Stimulated activated CD4-positive, alpha-beta T cell treated with anti-CD3 and anti-CD28 coated beads, Interleukin-12 subunit alpha, Interleukin-12 subunit beta, amount 100 ng/mL, for 4 hours (primary cell): Measurements from ENCODE around the gene TNFRSF4.

Experiments used
- DNase-seq: peaks from one replicate; pipeline ENCODE4 v3.0.0-alpha.2; 2020

TNFRSF4 gene

DNA sequence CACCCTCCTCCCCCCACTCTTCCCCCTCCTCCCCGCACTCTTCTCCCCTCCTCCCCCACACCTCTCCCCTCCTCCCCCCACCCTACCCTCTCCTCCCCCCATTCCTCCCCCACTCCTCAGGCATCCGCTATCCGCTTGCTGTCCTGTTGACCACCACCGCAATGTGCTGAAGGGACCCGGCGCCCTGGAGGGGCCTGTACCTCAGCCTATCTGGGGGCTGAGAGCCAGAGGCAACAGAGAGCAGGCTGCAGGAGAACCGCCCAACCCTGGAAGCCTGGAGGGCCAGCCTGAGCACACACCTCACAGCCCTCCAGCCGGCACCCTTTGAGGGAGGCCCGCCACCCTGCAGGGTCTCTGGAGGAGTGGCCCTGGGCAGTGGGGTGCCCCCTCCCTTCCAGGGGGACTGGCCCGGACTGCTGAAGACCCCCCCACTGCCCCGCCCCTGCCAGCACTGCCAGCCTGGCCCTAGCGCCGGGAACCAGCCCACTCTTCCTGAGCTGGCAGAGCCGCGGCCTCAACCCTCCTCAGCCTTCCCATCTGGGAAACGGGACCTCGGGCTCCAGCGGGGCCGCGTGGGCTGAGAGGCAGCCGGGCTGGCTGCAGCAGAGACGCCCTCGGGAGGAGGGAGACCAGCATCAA, 31.3 kb upstream of the TNFRSF4 start:
- DNase-seq = no peak

- DNase-seq = no peak
Observed at GRCh38 chr1:1244192-1244811, 30.3 kb upstream of the TNFRSF4 start.

GRCh38 chr1:1243807-1244191, 29.8 kb upstream of the TNFRSF4 start:
- DNase-seq = no peak

DNA sequence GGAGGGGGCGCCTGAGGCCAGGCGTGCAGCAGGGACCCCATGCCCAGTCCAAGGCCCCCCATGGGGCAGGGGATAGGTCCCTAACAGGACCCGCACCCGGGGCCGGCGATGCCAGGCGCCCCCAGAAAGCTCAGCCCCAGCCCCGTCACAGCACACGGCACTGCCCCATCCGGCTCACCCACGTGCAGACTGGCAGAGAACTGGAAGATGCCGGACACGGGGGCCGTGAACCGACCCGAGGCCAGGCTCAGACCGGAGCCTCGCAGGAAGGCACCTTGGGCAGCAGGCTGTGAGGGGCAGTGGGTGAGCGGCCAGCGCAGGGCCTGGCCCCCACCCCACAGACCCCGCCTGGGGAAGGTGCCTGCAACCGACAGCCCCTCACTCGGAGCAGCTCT, 29.3 kb upstream of the TNFRSF4 start:
- no peak for DNase-seq

DNA sequence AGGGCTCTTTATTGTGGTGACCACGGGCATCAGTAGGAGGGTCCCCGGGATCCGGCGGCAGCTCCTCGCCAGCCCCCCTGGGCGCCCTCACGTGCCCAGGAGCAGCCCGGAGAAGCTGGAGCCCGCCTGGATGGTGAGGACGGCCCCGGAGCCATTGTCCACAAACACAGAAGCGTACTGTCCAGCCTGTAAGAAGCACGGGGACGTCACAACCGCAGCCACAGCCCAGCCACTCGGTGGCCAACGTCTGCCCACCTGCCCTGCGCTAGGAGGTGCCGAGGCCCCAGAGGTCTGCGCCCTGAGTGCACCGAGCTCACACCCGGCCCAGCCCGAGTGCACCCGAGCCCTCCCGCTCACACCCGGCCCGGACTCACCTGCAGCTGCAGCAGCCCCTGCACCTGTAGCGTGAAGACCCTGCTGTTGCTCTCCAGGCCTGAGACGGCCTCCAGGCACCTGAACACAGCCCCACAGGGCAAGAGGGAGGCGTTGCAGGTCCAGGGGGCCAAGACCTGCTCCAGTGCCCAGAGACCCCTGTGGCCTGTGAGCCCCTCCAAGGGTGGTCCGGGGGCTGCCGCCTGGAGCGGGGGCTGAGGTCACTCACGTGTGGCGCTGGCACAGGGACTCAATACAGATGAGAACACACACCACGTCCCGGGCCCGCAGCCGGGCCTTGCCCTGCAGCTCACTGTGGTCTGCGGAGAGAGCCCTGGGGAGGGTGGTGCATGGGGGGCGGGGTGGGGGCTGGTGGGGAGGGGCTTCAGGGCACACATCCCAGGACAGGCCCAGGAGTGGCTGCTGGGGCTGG, 28.7 kb upstream of the TNFRSF4 start:
- no peak for DNase-seq

GRCh38 chr1:1241588-1242219, 27.8 kb upstream of the TNFRSF4 start:
- no peak for DNase-seq

DNA sequence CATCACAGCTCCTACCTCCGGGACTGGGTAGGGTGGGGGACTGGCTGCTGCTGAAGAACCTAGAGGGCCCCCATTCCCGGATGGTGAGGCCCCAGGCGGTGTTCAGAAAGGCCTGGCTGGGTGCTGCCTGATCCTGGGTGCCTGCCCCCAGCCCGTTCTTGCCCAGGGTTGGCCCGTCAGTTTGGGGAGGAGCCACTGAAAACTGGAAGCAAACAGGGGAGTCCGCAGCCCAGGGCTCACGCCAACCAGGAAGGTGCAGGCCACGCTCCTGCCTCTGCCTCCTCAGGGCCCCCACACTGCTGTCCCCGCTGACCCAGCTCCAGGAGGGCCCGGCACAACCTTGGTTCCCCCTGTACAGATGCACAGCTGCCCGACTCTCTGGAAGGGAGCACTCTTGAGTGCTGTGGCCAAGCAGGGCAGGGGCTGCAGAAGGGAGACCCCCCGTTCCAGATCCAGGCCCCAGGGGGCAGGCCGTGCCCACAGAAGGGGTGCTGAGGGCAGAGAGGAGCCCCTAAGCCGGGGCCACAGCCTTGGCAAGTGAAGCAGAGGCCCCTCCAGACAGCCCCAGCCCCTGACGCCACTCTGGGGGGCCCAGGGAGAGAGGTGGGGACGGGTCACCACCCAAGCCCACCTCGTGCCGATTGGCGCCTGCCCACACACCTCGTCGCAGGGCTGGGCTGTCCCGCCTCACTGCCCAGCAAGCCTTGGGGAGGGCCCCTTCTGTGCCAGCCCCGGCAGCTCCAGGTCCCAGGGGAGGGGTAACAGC, 27.1 kb upstream of the TNFRSF4 start:
- DNase-seq = no peak

- DNase-seq = no peak
Observed at GRCh38 chr1:1240348-1240732, 26.4 kb upstream of the TNFRSF4 start.

- no peak for DNase-seq
Observed at GRCh38 chr1:1239614-1240347, 25.8 kb upstream of the TNFRSF4 start.

DNA sequence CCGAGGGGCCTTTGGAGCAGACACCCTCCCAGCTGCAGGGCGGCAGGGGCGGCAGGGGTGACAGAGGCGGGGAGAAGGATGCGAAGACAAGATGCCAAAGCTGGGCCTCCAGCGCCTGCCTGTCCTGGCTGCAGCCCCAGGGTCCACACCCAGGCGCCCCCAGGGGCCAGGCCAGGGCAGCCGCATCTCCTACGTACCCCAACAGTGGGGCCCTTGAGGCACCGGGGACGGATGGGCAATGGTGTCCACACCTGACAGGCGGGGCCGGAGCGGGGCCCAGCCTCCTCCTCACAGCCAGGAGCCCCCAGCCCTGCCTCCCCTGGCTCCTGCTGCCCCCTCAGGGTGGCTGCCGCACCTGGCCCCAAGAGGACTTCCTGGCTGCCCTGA, 25.3 kb upstream of the TNFRSF4 start:
- DNase-seq = no peak

DNA sequence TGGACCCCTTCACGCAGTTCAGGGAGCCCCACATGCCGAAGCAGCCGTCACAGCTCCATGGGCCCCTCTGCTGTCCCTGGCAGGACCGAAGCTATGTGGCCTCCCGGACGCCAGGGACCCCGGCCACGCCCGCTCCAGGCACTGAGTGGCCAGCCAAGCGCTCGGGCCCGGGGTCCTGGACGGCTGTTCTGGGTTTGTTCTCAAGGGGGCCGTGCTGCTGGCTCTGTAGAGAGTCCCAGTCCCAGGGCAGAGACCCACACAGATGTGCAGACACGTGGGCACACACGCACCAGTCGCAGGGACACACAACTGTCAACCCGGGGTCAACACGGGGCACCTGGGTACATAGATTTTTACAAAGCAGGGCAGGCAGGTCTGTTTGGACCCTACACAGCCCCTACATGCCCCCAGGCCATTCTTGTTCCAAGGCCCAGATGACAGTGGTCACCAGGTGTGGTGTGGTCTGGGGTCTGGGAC, 24.8 kb upstream of the TNFRSF4 start:
- no peak for DNase-seq

DNA sequence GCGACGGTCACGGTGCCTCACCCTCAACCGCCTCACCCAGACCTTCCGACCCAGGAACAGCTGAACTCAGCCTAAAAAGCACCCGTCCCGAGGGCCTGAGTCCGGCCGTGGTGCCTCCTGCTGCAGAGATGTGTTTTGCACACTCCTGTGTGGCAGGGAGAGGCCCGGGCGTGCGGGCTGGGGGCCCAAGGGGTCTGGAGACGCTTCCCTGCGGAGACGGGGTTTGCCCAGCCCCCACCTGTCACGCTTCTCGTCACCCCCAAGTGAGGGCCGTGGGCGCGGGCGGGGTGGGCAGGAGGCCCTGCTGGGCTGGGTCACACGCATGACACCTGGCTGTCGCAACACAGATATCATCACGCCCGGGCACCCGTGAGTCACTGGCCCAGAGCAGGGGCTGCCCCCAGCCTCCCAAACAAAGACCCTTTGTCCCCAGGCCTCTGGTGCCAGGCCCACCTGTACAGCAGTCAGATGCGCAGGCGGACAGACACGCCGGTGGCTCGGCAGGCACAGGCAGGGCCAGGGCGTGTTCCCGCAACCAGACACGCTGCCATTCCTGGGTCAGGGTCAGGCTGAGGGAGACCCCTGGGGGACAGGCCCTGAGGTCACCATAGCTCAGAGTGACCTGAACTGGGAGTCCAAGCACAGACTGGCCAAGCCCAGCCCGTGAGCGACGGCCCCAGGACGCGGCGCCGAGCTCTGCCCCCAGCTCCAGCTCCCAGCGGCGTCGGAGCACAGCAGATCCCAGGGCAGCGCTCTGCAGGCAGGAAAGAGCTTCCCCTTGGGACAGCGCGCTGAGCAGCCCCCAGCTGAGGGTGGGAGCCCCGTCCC, 24.1 kb upstream of the TNFRSF4 start:
- no peak for DNase-seq

DNA sequence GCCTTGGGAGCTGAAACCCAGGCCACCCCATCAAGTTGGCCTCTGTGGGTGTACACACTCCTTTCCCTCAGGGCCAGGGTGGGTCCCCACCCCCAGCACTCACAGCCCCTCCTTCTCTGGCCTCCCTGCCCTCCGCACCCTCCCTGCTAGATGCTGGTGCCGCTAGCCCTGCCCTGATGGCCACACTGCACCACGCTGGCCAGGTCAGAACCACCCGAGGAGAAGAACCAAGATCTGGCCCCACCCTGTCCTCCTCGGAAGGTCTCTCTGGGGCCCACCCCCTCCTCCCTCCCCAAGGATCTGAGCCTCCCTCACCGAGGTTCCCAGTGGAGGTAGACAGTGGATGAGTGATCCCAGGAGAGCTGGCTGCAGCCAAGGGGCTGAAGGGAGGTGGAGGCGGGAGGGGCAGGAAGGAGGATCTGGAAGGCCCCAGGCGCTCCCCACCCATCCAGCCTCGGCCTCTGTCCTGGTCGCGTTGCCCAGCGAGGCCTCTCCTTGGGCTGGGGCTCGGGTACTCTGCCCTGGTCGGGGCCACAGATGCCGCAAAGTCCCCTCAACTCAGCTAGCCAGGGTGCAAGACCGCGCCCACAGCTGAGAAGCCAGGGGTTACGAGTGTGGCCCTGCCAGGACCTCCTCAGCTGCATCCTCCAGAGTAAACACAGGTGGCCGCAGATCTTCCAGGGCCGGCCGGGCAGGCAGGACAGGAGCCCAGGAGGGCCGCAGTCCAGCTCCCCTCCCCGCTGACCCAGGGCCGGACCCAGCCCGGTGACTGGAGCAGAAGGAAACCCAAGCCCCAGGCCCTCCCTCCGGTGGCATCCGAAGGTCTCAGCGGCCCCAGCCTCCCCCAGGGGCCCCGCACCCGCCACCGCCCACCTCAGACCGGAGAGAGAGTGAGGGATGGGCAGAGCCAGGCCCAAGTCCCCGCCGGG, 23.3 kb upstream of the TNFRSF4 start:
- DNase-seq = no peak

GRCh38 chr1:1236176-1236763, 22.3 kb upstream of the TNFRSF4 start:
- DNase-seq = no peak

- no peak for DNase-seq
Observed at GRCh38 chr1:1235016-1235744, 21.2 kb upstream of the TNFRSF4 start.

DNA sequence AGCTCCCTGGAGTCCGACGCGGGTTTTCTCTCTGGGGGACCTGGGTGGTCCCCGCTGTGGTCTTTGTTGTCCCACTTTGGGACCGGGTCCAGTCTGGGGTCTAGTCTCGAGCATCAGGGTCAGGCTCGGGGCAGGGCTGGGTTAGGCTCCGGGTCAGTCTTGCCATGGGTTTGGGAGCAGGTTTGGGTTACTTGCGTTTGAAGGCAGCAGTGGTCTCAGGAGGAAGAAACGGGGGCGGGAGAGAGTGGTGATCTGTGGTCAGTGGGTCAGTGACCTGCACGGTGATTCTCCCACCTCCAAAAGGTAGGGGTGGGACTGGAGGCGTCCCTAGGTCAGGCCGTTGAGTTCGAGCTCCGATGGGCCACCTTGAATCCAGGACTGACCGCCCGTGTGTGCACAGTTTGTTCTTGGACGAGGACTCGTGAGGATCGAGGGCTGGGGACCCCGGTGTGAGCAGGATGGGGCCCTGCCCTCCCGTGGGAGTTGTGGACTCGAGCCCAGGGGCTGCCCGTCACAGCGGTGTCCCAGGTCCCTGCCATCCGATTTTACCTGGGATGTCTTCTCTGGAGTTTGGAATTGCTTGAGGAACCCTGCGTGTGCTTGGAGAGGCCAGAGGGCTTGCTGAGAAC, 20.3 kb upstream of the TNFRSF4 start:
- no peak for DNase-seq

GRCh38 chr1:1233567-1233892, 19.6 kb upstream of the TNFRSF4 start:
- DNase-seq = no peak

- no peak for DNase-seq
Observed at GRCh38 chr1:1232796-1233566, 19.0 kb upstream of the TNFRSF4 start.
